Fibroblast of villous mesenchyme (primary cell): Measurements from ENCODE around the gene EFEMP2. TPM values are rescaled to one million over a fixed set of nuclear protein-coding genes. Genes with fewer than 3 reads are reported as not detected.

Experiments used
- DNase-seq: peaks from one replicate; pipeline ENCODE4 v3.0.0-alpha.2; 2010; ENCODE audit warnings: low read depth
- H3K4me3 ChIP-seq: 2 replicates; pipeline ENCODE4 v1.5.1; 2011; ENCODE audit warnings: low read depth, mild to moderate bottlenecking, low read length
- CTCF ChIP-seq: IDR thresholded peaks from 2 replicates; pipeline ENCODE4 v1.5.1; 2012; ENCODE audit warnings: low read depth, mild to moderate bottlenecking, low read length; ENCODE audit not compliant: insufficient read depth
- total RNA-seq: library from RNA; depleted of rRNA; stranded (reverse); fragments of >200 nt; gene quantifications from 2 replicates; pipeline ENCODE4 v1.2.3, GENCODE V29; 2012

Gene EFEMP2
- total RNA-seq, 1 donor, result 77.7 TPM

- H3K4me3 ChIP-seq, result peak within 1 kb of the TSS; percentile 84
- TF ChIP-seq CTCF, result no peak
- peak; percentile 96 for DNase-seq
Observed at GRCh38 chr11:65900125-65900898, 27.7 kb upstream of the EFEMP2 start, which contains the start of gene FOSL1. FOSL1 (minus strand) TSS chr11:65900388; CDS start chr11:65900339, 49 bp downstream.

GRCh38 chr11:65899356-65900124, 26.9 kb upstream of the EFEMP2 start:
- peak overlapping the region; percentile 84 for H3K4me3 ChIP-seq
- no peak for TF ChIP-seq CTCF
- DNase-seq, result peak; percentile 82

GRCh38 chr11:65898656-65899355, 26.2 kb upstream of the EFEMP2 start:
- H3K4me3 ChIP-seq, result peak overlapping the region; percentile 84
- no peak for TF ChIP-seq CTCF
- no peak for DNase-seq

DNA sequence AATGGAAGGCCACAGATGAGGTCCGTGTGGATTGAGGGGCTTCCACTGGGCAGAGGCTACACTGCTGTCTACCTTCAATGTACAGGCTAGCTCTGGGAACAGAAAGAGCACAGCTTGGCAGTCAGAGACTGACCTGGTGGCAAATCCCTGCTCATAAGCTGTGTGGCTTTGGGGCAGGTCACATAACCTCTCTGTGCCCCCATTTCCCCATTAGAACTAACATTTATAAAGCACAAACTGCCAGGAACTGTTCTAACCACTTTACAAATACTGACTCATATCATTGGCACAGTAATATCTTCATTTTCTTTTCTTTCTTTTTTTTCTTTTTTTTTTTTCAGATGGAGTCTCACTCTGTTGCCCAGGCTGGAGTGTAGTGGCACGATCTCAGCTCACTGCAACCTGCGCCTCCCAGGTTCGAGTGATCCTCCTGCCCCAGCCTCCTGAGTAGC, 24.4 kb upstream of the EFEMP2 start:
- no peak overlapping the region for H3K4me3 ChIP-seq
- no peak for TF ChIP-seq CTCF
- no peak for DNase-seq

- no peak overlapping the region for H3K4me3 ChIP-seq
- no peak for DNase-seq
Observed at GRCh38 chr11:65896034-65896999, 23.7 kb upstream of the EFEMP2 start.

More at GRCh38 chr11:65896034-65896999, 23.7 kb upstream of the EFEMP2 start:
- TF ChIP-seq CTCF, result no peak
